ENCODE measurements around the gene BCL11B.

The BCL11B gene

GRCh38 chr14:99217066-99217955, 54.7 kb downstream of the BCL11B start:
- no peaks in the 10 kb centered on the region for H3K4me1 ChIP-seq (ENCODE audit: control insufficient read depth, low read depth, low read length)
- no peak overlapping the region for H3K4me3 ChIP-seq (ENCODE audit: low read length)
- H3K27ac ChIP-seq (ENCODE audit: low read length): no peak overlapping the region
- no peak overlapping the region for H3K9ac ChIP-seq (ENCODE audit: low read length)
- no peaks in the 10 kb centered on the region for H3K9me3 ChIP-seq (ENCODE audit: control insufficient read depth, low read depth, low read length)
- no peaks in the 10 kb centered on the region for H3K27me3 ChIP-seq (ENCODE audit: control insufficient read depth, insufficient read depth, low read length)
- H3K36me3 ChIP-seq (ENCODE audit: control insufficient read depth, low read depth, low read length): no peaks in the 10 kb centered on the region

DNA sequence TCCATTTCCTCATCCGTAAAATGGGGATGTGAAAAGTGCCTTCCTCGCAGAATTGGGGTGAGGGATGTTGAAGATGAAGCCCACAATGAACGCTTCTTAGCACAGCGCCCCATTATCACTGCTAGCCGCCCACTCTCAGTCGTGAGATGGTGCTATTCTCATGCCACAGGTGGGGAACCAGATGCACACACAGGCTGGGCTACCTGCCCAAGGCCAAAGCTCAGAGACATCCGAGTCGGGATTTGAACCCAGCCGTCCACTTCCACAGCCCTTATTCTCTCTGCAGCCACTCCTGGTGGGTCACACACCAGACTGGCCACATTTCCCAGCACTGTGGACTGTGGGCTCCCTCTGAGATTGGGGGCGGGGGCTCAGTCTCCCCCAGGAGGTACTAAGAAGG, 55.8 kb downstream of the BCL11B start:
- Histone ChIP-seq H3K27me3 (ENCODE audit: control insufficient read depth, insufficient read depth, low read length) (no peaks in the 10 kb centered on the region), H3K27ac (ENCODE audit: low read length) (no peak overlapping the region), H3K9ac (ENCODE audit: low read length) (no peak overlapping the region), H3K4me3 (ENCODE audit: low read length) (no peak overlapping the region), H3K9me3 (ENCODE audit: control insufficient read depth, low read depth, low read length) (no peaks in the 10 kb centered on the region), H3K4me1 (ENCODE audit: control insufficient read depth, low read depth, low read length) (no peaks in the 10 kb centered on the region), H3K36me3 (ENCODE audit: control insufficient read depth, low read depth, low read length) (no peaks in the 10 kb centered on the region)

GRCh38 chr14:99215277-99215676, 56.7 kb downstream of the BCL11B start:
- Histone ChIP-seq H3K4me3 (ENCODE audit: low read length) (no peak overlapping the region), H3K27ac (ENCODE audit: low read length) (no peak overlapping the region), H3K27me3 (ENCODE audit: control insufficient read depth, insufficient read depth, low read length) (no peaks in the 10 kb centered on the region), H3K9me3 (ENCODE audit: control insufficient read depth, low read depth, low read length) (no peaks in the 10 kb centered on the region), H3K4me1 (ENCODE audit: control insufficient read depth, low read depth, low read length) (no peaks in the 10 kb centered on the region), H3K9ac (ENCODE audit: low read length) (no peak overlapping the region), H3K36me3 (ENCODE audit: control insufficient read depth, low read depth, low read length) (no peaks in the 10 kb centered on the region)

GRCh38 chr14:99214701-99215100, 57.3 kb downstream of the BCL11B start:
- Histone ChIP-seq H3K4me1 (ENCODE audit: control insufficient read depth, low read depth, low read length) (no peaks in the 10 kb centered on the region), H3K9ac (ENCODE audit: low read length) (no peak overlapping the region), H3K9me3 (ENCODE audit: control insufficient read depth, low read depth, low read length) (no peaks in the 10 kb centered on the region), H3K27me3 (ENCODE audit: control insufficient read depth, insufficient read depth, low read length) (no peaks in the 10 kb centered on the region), H3K36me3 (ENCODE audit: control insufficient read depth, low read depth, low read length) (no peaks in the 10 kb centered on the region), H3K27ac (ENCODE audit: low read length) (no peak overlapping the region), H3K4me3 (ENCODE audit: low read length) (no peak overlapping the region)

GRCh38 chr14:99213527-99213971, 58.4 kb downstream of the BCL11B start:
- no peak overlapping the region for H3K9ac ChIP-seq (ENCODE audit: low read length)
- H3K27ac ChIP-seq (ENCODE audit: low read length): no peak overlapping the region
- no peak overlapping the region for H3K4me3 ChIP-seq (ENCODE audit: low read length)
- H3K9me3 ChIP-seq (ENCODE audit: control insufficient read depth, low read depth, low read length): no peaks in the 10 kb centered on the region
- H3K4me1 ChIP-seq (ENCODE audit: control insufficient read depth, low read depth, low read length): no peaks in the 10 kb centered on the region
- no peaks in the 10 kb centered on the region for H3K27me3 ChIP-seq (ENCODE audit: control insufficient read depth, insufficient read depth, low read length)
- H3K36me3 ChIP-seq (ENCODE audit: control insufficient read depth, low read depth, low read length): no peaks in the 10 kb centered on the region

DNA sequence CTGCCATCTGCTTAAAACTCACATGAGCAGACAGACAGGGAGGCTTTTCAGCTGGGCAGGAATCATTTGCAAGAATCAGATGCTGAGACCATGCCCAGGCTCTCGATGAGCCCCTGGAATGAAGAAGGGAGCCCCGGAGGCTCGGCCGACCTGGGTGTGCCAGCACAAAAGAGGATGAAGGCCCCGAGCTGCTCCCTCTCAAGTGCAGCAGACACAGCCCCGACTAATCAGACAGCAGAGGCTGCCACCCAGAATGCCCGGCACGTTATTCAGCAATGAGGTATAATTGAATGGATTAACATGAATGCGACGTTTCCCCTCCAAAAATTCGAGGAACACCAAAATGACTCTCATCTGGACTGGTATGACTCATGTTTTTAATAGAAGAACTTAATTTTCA, 58.9 kb downstream of the BCL11B start:
- Histone ChIP-seq H3K9ac (ENCODE audit: low read length) (no peak overlapping the region), H3K4me3 (ENCODE audit: low read length) (no peak overlapping the region), H3K27ac (ENCODE audit: low read length) (no peak overlapping the region), H3K36me3 (ENCODE audit: control insufficient read depth, low read depth, low read length) (no peaks in the 10 kb centered on the region), H3K27me3 (ENCODE audit: control insufficient read depth, insufficient read depth, low read length) (no peaks in the 10 kb centered on the region), H3K9me3 (ENCODE audit: control insufficient read depth, low read depth, low read length) (no peaks in the 10 kb centered on the region), H3K4me1 (ENCODE audit: control insufficient read depth, low read depth, low read length) (no peaks in the 10 kb centered on the region)

GRCh38 chr14:99212646-99213045, 59.4 kb downstream of the BCL11B start:
- no peaks in the 10 kb centered on the region for H3K36me3 ChIP-seq (ENCODE audit: control insufficient read depth, low read depth, low read length)
- no peak overlapping the region for H3K4me3 ChIP-seq (ENCODE audit: low read length)
- no peak overlapping the region for H3K27ac ChIP-seq (ENCODE audit: low read length)

DNA sequence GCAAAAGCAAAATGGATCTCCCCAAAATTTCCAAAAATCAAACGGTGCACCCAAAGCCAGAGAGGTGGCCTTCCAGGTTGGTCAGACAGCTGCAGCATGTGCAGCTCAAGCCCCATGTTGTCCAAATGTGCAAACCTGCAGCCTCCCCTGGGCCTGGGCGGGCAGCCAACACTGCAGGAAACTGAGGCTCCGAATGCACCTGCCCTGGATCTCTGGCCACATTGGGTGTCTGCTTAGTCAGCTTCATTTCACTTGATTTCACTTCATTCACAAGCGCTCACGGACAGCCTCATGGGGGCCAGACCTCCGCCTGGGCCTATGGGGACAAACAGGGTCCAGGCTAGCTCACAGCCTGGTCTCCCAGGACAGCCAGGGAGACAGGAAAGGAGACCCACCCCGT, 59.8 kb downstream of the BCL11B start:
- no peaks in the 10 kb centered on the region for H3K9me3 ChIP-seq (ENCODE audit: control insufficient read depth, low read depth, low read length)
- H3K4me1 ChIP-seq (ENCODE audit: control insufficient read depth, low read depth, low read length): no peaks in the 10 kb centered on the region
- H3K27me3 ChIP-seq (ENCODE audit: control insufficient read depth, insufficient read depth, low read length): no peaks in the 10 kb centered on the region
- no peak overlapping the region for H3K4me3 ChIP-seq (ENCODE audit: low read length)
- H3K27ac ChIP-seq (ENCODE audit: low read length): no peak overlapping the region
- no peak overlapping the region for H3K9ac ChIP-seq (ENCODE audit: low read length)
- H3K36me3 ChIP-seq (ENCODE audit: control insufficient read depth, low read depth, low read length): no peaks in the 10 kb centered on the region

More at GRCh38 chr14:99212646-99213045, 59.4 kb downstream of the BCL11B start:
- Histone ChIP-seq H3K4me1 (ENCODE audit: control insufficient read depth, low read depth, low read length) (no peaks in the 10 kb centered on the region), H3K9me3 (ENCODE audit: control insufficient read depth, low read depth, low read length) (no peaks in the 10 kb centered on the region), H3K27me3 (ENCODE audit: control insufficient read depth, insufficient read depth, low read length) (no peaks in the 10 kb centered on the region), H3K9ac (ENCODE audit: low read length) (no peak overlapping the region)

DNA sequence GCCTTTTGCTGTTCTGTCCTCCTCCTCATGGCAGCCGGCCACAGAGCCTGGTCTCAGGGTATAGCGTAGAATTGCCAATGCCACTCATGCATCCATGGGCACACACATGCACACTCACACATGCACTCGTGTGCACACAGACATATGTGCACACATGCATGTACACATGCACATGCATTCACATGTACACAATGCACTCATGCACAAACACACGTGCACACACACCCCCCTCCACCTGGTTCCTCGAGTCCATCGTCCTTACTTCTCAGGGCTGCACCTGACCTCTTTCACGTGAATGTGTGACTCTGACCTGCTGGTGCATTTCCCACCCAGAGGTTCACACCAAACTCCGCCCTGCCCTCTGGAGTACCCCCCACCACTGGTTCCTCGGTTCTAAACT, 60.6 kb downstream of the BCL11B start:
- H3K9ac ChIP-seq (ENCODE audit: low read length): no peak overlapping the region
- H3K4me1 ChIP-seq (ENCODE audit: control insufficient read depth, low read depth, low read length): no peaks in the 10 kb centered on the region
- H3K4me3 ChIP-seq (ENCODE audit: low read length): no peak overlapping the region
- H3K36me3 ChIP-seq (ENCODE audit: control insufficient read depth, low read depth, low read length): no peaks in the 10 kb centered on the region
- H3K27me3 ChIP-seq (ENCODE audit: control insufficient read depth, insufficient read depth, low read length): no peaks in the 10 kb centered on the region
- H3K9me3 ChIP-seq (ENCODE audit: control insufficient read depth, low read depth, low read length): no peaks in the 10 kb centered on the region
- H3K27ac ChIP-seq (ENCODE audit: low read length): no peak overlapping the region

- H3K36me3 ChIP-seq (ENCODE audit: control insufficient read depth, low read depth, low read length): no peaks in the 10 kb centered on the region
- H3K4me1 ChIP-seq (ENCODE audit: control insufficient read depth, low read depth, low read length): no peaks in the 10 kb centered on the region
- no peaks in the 10 kb centered on the region for H3K9me3 ChIP-seq (ENCODE audit: control insufficient read depth, low read depth, low read length)
- H3K4me3 ChIP-seq (ENCODE audit: low read length): no peak overlapping the region
- H3K9ac ChIP-seq (ENCODE audit: low read length): no peak overlapping the region
- no peaks in the 10 kb centered on the region for H3K27me3 ChIP-seq (ENCODE audit: control insufficient read depth, insufficient read depth, low read length)
- H3K27ac ChIP-seq (ENCODE audit: low read length): no peak overlapping the region
Measured at GRCh38 chr14:99210333-99210732, 61.7 kb downstream of the BCL11B start.

DNA sequence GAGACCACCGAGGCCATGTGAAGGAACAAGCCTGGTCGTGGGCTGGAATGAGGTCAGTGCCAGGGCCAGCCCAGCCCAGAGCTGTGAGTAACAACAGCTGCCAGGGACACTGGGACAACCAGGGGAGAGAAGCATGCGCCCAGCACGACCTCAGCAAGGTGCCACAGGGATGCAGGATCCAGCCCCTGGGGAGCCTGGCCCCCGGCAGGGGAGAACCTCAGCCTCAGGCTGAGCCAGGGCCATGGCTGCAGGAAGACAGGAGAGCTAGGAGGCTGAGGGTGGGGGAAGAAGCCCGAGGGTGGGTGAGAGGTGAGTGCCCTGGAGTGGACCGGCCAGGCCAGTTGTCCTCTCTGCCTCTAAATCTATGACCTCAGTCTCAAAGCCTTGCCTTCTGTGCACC, 62.6 kb downstream of the BCL11B start:
- H3K27me3 ChIP-seq (ENCODE audit: control insufficient read depth, insufficient read depth, low read length): no peaks in the 10 kb centered on the region
- no peaks in the 10 kb centered on the region for H3K36me3 ChIP-seq (ENCODE audit: control insufficient read depth, low read depth, low read length)
- H3K9ac ChIP-seq (ENCODE audit: low read length): no peak overlapping the region
- no peak overlapping the region for H3K27ac ChIP-seq (ENCODE audit: low read length)
- no peaks in the 10 kb centered on the region for H3K4me1 ChIP-seq (ENCODE audit: control insufficient read depth, low read depth, low read length)
- no peaks in the 10 kb centered on the region for H3K9me3 ChIP-seq (ENCODE audit: control insufficient read depth, low read depth, low read length)
- no peak overlapping the region for H3K4me3 ChIP-seq (ENCODE audit: low read length)

DNA sequence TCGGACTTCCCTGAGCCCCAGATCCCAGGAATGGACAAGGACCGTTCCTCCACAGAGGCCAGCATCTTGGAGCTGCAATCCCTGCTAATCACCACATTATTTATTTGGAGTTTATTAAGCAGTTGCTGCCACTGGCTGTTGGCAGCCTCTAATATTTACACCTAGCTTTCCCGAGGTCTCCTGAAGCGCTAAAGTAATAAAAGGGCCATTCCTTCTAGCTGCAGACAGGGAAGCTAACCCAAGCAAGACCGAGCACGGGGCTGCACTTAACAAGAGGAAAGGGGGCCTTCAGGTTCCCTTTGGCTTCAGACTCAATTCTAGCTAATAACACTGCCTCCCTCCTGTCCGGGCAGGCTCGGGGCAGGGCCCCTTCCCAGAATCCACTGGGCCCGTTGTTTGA, 63.7 kb downstream of the BCL11B start:
- H3K4me3 ChIP-seq (ENCODE audit: low read length): no peak overlapping the region
- H3K9me3 ChIP-seq (ENCODE audit: control insufficient read depth, low read depth, low read length): no peaks in the 10 kb centered on the region
- no peaks in the 10 kb centered on the region for H3K36me3 ChIP-seq (ENCODE audit: control insufficient read depth, low read depth, low read length)
- no peaks in the 10 kb centered on the region for H3K27me3 ChIP-seq (ENCODE audit: control insufficient read depth, insufficient read depth, low read length)
- H3K4me1 ChIP-seq (ENCODE audit: control insufficient read depth, low read depth, low read length): no peaks in the 10 kb centered on the region
- no peak overlapping the region for H3K9ac ChIP-seq (ENCODE audit: low read length)
- H3K27ac ChIP-seq (ENCODE audit: low read length): no peak overlapping the region

Measured in iPS-18a (cell line).